ENCODE data around the gene BICC1.

- TF ChIP-seq CTCF (CRISPR knock-in tag; IDR thresholded peaks at IDR 0.05) (no peak), POLR2G (IDR thresholded peaks at IDR 0.05; ENCODE audit: low read depth, low read length) (no peak), CHCHD3 (CRISPR knock-in tag; IDR thresholded peaks at IDR 0.05) (no peak), CHD2 (IDR thresholded peaks at IDR 0.05; ENCODE audit: low read depth, low read length) (no peak), ESRRA (CRISPR knock-in tag; IDR thresholded peaks at IDR 0.05; ENCODE audit: low read depth) (no peak), E2F5 (CRISPR knock-in tag; conservative IDR thresholded peaks at IDR 0.05) (no peak), POLR2AphosphoS5 (IDR thresholded peaks at IDR 0.05; ENCODE audit: low read depth, low read length) (no peak), EZH2 (conservative IDR thresholded peaks at IDR 0.05; ENCODE audit: low read depth, low read length) (no peak), KDM1A (CRISPR knock-in tag; IDR thresholded peaks at IDR 0.05) (no peak)
Observed at GRCh38 chr10:58824396-58824795, 311.7 kb downstream of the BICC1 start.
